GM23248 (cell line): ENCODE data around the gene KCNS1. TPM values are rescaled to one million over a fixed set of nuclear protein-coding genes. Genes with fewer than 3 reads are reported as not detected.

Source experiments
- DNase-seq: peaks from one replicate; pipeline ENCODE4 v3.0.0-alpha.2; 2015
- H2AFZ ChIP-seq: fragments of 200-600 bp; sonication (generic); 2 replicates; pipeline ENCODE4 v1.6.1; 2016; ENCODE audit warnings: antibody characterized with exemption
- H3F3A ChIP-seq: fragments of 200-600 bp; sonication (generic); 2 replicates; pipeline ENCODE4 v1.6.1; 2016; ENCODE audit warnings: mild to moderate bottlenecking, antibody characterized with exemption, mixed run types; ENCODE audit not compliant: insufficient read depth
- H3K27ac ChIP-seq: fragments of 200-600 bp; sonication (generic); 2 replicates; pipeline ENCODE4 v1.5.1; 2016; ENCODE audit warnings: mild to moderate bottlenecking
- H3K27me3 ChIP-seq: fragments of 200-600 bp; sonication (generic); replicated peaks from 2 replicates; pipeline ENCODE4 v1.6.1; 2016; ENCODE audit warnings: mild to moderate bottlenecking; ENCODE audit not compliant: insufficient read depth
- H3K36me3 ChIP-seq: fragments of 200-600 bp; sonication (generic); 2 replicates; pipeline ENCODE4 v1.6.1; 2016; ENCODE audit warnings: low read depth, mild to moderate bottlenecking
- H3K4me1 ChIP-seq: fragments of 200-600 bp; sonication (generic); 2 replicates; pipeline ENCODE4 v1.6.1; 2016; ENCODE audit warnings: mild to moderate bottlenecking; ENCODE audit not compliant: insufficient read depth
- H3K4me2 ChIP-seq: fragments of 200-600 bp; sonication (generic); one replicate; pipeline ENCODE4 v1.6.1; 2016; ENCODE audit warnings: mild to moderate bottlenecking; ENCODE audit not compliant: unreplicated experiment
- H3K4me3 ChIP-seq: fragments of 200-600 bp; sonication (generic); 2 replicates; pipeline ENCODE4 v1.5.1; 2016; ENCODE audit warnings: mild to moderate bottlenecking
- H3K79me2 ChIP-seq: fragments of 200-600 bp; sonication (generic); 2 replicates; pipeline ENCODE4 v1.6.1; 2016; ENCODE audit warnings: mild to moderate bottlenecking; ENCODE audit not compliant: insufficient read depth
- H3K9ac ChIP-seq: fragments of 200-600 bp; sonication (generic); 2 replicates; pipeline ENCODE4 v1.6.1; 2016; ENCODE audit warnings: mild to moderate bottlenecking
- H3K9me2 ChIP-seq: fragments of 200-600 bp; sonication (generic); 2 replicates; pipeline ENCODE4 v1.6.1; 2016; ENCODE audit warnings: mixed run types, mild to moderate bottlenecking, moderate library complexity; ENCODE audit not compliant: insufficient read depth
- H3K9me3 ChIP-seq: fragments of 200-600 bp; sonication (generic); one replicate; pipeline ENCODE4 v1.6.1; 2017; ENCODE audit warnings: low read depth
- H4K20me1 ChIP-seq: fragments of 200-600 bp; sonication (generic); 2 replicates; pipeline ENCODE4 v1.6.0; 2016; ENCODE audit not compliant: insufficient read depth
- EZH2 ChIP-seq: fragments of 200-600 bp; sonication (generic); IDR thresholded peaks from 2 replicates; pipeline ENCODE4 v1.6.1; 2018; ENCODE audit warnings: antibody characterized with exemption, mild to moderate bottlenecking; ENCODE audit not compliant: insufficient read depth, poor library complexity, severe bottlenecking
- EZH2phosphoT487 ChIP-seq: fragments of 200-600 bp; sonication (generic); IDR thresholded peaks from 2 replicates; pipeline ENCODE4 v1.6.1; 2018; ENCODE audit warnings: antibody characterized with exemption, moderate library complexity, mild to moderate bottlenecking, low read depth; ENCODE audit not compliant: insufficient read depth
- WGBS, 2 experiments: methylation state at CpG; one replicate each; pipeline ENCODE4 v1.1.6; 2015 to 2017; ENCODE audit warnings: low lambda C conversion rate in 2 of 2, low coverage in 1 of 2; ENCODE audit errors: missing lambda C conversion rate in 2 of 2; 5-methylcytosine and 5-hydroxymethylcytosine counted together
- in situ Hi-C: fragments of 300-500 bp; cut with MboI; formaldehyde crosslinking; loops from 2 replicates; pipeline ENCODE4 v1.15.0; 2020
- polyA plus RNA-seq: library from polyadenylated mRNA; unstranded; fragments of >200 nt; fragmentation: Nextera tagmentation; extraction: Ambion mirVana; gene quantifications from 2 replicates; pipeline ENCODE4 v1.2.1, GENCODE V29; 2016
- total RNA-seq: library from RNA; depleted of rRNA; stranded (reverse); fragments of >200 nt; shearing (Covaris generic); gene quantifications from 2 replicates; pipeline ENCODE4 v1.2.3, GENCODE V29; 2014

The KCNS1 gene
- total and polyA plus RNA-seq, 2 experiments from 2014 or later: 0.11 to 0.55 TPM

DNA sequence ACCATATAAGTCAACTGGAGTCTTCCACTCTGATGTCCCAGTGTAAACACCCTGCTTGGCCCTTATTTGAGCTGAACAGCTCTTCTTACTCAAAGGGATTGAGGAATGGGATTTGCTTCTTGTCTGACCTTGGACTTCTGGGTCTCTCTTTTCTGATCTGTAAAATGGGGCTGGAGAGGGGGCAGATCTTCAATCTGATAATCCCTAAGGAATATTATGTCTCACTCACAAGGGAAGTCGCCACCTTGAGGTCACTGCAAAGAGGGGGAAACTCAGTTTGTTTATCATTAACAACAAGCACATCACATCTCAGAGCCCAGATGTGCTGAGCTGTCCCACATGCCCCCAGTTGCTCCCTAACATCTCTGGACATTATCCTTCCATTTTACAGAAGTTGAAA, 15.1 kb downstream of the KCNS1 start:
- H3K27me3 ChIP-seq: no peaks in the 10 kb centered on the region
- no peaks in the 10 kb centered on the region for H3K9me3 ChIP-seq
- H3K27ac ChIP-seq: no peak overlapping the region
- peaks cover 38% of the 10 kb centered on the region for H3K4me1 ChIP-seq
- peaks cover 7% of the 10 kb centered on the region; the same call in 1 of the 2 replicates for H3K9me2 ChIP-seq
- no peak for DNase-seq
- H3K79me2 ChIP-seq: no peaks in the 10 kb centered on the region
- no peak for TF ChIP-seq EZH2
- TF ChIP-seq EZH2phosphoT487: no peak
- H3K36me3 ChIP-seq: 0 out of 2 replicates have a peak, but pooled peaks cover 6% of the 10 kb centered on the region
- no peak overlapping the region for H3K4me3 ChIP-seq
- peaks cover 48% of the 10 kb centered on the region for H3F3A ChIP-seq
- in situ Hi-C loops: no loop called here
- no peaks in the 10 kb centered on the region for H4K20me1 ChIP-seq
- 95 to 100% methylated on average over 1 of the region's 1 CpG for WGBS, 2 experiments
- no peak overlapping the region for H2AFZ ChIP-seq
- H3K4me2 ChIP-seq: no peak overlapping the region
- no peak overlapping the region for H3K9ac ChIP-seq

GRCh38 chr20:45085289-45085688, 15.6 kb downstream of the KCNS1 start:
- Histone ChIP-seq H3K9ac (no peak overlapping the region), H3K79me2 (no peaks in the 10 kb centered on the region), H3K4me2 (no peak overlapping the region), H3K36me3 (peaks cover 6% of the 10 kb centered on the region; the same call in 1 of the 2 replicates), H4K20me1 (no peaks in the 10 kb centered on the region), H3K4me1 (peaks cover 34% of the 10 kb centered on the region), H3K9me3 (no peaks in the 10 kb centered on the region), H3K27ac (no peak overlapping the region), H3K9me2 (peaks cover 7% of the 10 kb centered on the region; the same call in 1 of the 2 replicates), H3K4me3 (no peak overlapping the region), H2AFZ (no peak overlapping the region), H3F3A (peaks cover 44% of the 10 kb centered on the region), H3K27me3 (no peaks in the 10 kb centered on the region)
- no peak for DNase-seq
- in situ Hi-C loops: no loop called here
- WGBS, 2 experiments: 93 to 100% methylated on average over 2 of the region's 2 CpGs
- no peak for TF ChIP-seq EZH2phosphoT487
- no peak for TF ChIP-seq EZH2

- no peak overlapping the region for H3K9ac ChIP-seq
- H3K4me2 ChIP-seq: no peak overlapping the region
- no peak overlapping the region for H2AFZ ChIP-seq
- peaks cover 6% of the 10 kb centered on the region; the same call in 1 of the 2 replicates for H3K36me3 ChIP-seq
- no peaks in the 10 kb centered on the region for H3K79me2 ChIP-seq
- H3K9me3 ChIP-seq: no peaks in the 10 kb centered on the region
- in situ Hi-C loops: no loop called here
- H3K4me3 ChIP-seq: no peak overlapping the region
- H3K27ac ChIP-seq: no peak overlapping the region
- no peak for DNase-seq
- peaks cover 17% of the 10 kb centered on the region for H3K4me1 ChIP-seq
- peaks cover 26% of the 10 kb centered on the region for H3F3A ChIP-seq
- peaks cover 7% of the 10 kb centered on the region; the same call in 1 of the 2 replicates for H3K9me2 ChIP-seq
- no peaks in the 10 kb centered on the region for H4K20me1 ChIP-seq
- H3K27me3 ChIP-seq: no peaks in the 10 kb centered on the region
- TF ChIP-seq EZH2: no peak
- no peak for TF ChIP-seq EZH2phosphoT487
- 97 to 100% methylated on average over 1 of the region's 1 CpG for WGBS, 2 experiments
Observed at GRCh38 chr20:45083127-45083526, 17.8 kb downstream of the KCNS1 start.

GRCh38 chr20:45082468-45082867, 18.5 kb downstream of the KCNS1 start:
- peaks cover 10% of the 10 kb centered on the region for H3K4me1 ChIP-seq

More at GRCh38 chr20:45082468-45082867, 18.5 kb downstream of the KCNS1 start:
- Histone ChIP-seq H3F3A (peaks cover 20% of the 10 kb centered on the region), H3K9ac (no peak overlapping the region), H3K4me3 (no peak overlapping the region), H3K27me3 (no peaks in the 10 kb centered on the region), H4K20me1 (no peaks in the 10 kb centered on the region), H3K27ac (no peak overlapping the region), H2AFZ (no peak overlapping the region), H3K36me3 (peaks cover 6% of the 10 kb centered on the region; the same call in 1 of the 2 replicates), H3K79me2 (no peaks in the 10 kb centered on the region), H3K9me2 (peaks cover 7% of the 10 kb centered on the region; the same call in 1 of the 2 replicates), H3K9me3 (no peaks in the 10 kb centered on the region), H3K4me2 (no peak overlapping the region)
- DNase-seq: no peak
- in situ Hi-C loops: no loop called here
- 95 to 98% methylated on average over 3 of the region's 3 CpGs for WGBS, 2 experiments
- no peak for TF ChIP-seq EZH2phosphoT487
- no peak for TF ChIP-seq EZH2
